Ascending aorta (tissue), 2 donors: ENCODE measurements around the gene EMP1. TPM values are rescaled to one million over a fixed set of nuclear protein-coding genes. Genes with fewer than 3 reads are reported as not detected.

Experiments
- DNase-seq, 2 donors: peaks; one replicate each; pipeline ENCODE4 v3.0.0-alpha.2; 2019; ENCODE audit warnings: low spot score in 2 of 2
- H3K27ac ChIP-seq, 2 donors: fragments of 200-600 bp; sonication (generic); one replicate each; pipeline ENCODE4 v1.5.1; 2016 to 2017; ENCODE audit warnings: mild to moderate bottlenecking in 1 of 2
- H3K27me3 ChIP-seq: fragments of 200-600 bp; sonication (generic); one replicate; pipeline ENCODE4 v1.5.1; 2017
- H3K36me3 ChIP-seq, 2 donors: fragments of 200-600 bp; sonication (generic); one replicate each; pipeline ENCODE4 v1.5.1; 2016
- H3K4me1 ChIP-seq, 2 donors: fragments of 200-600 bp; sonication (generic); one replicate each; pipeline ENCODE4 v1.5.1; 2016 to 2017; ENCODE audit warnings: mild to moderate bottlenecking in 1 of 2
- H3K4me3 ChIP-seq, 2 donors: fragments of 200-600 bp; sonication (generic); one replicate each; pipeline ENCODE4 v1.5.1; 2016 to 2017; ENCODE audit warnings: mild to moderate bottlenecking in 1 of 2
- H3K9me3 ChIP-seq, 2 donors: fragments of 200-600 bp; sonication (generic); one replicate each; pipeline ENCODE4 v1.5.1; 2016
- CTCF ChIP-seq, 3 experiments: fragments of 200-600 bp in 2 of 3; fragments of 450-650 bp in 1 of 3; sonication (generic) in 2 of 3; IDR thresholded peaks; one replicate each; pipeline ENCODE4 v1.5.1; 2016 to 2019; ENCODE audit warnings: antibody characterized with exemption in 3 of 3, mild to moderate bottlenecking in 1 of 3, moderate library complexity in 1 of 3
- intact Hi-C: fragments of 100-400 bp; cut with DNase I; formaldehyde crosslinking; loops from one replicate; pipeline ENCODE4 v1.15.1; 2023
- total RNA-seq: library from RNA; depleted of rRNA; stranded (reverse); fragments of >200 nt; gene quantifications from one replicate; pipeline ENCODE4 v1.1.0, GENCODE V29; 2016

The EMP1 gene
- total RNA-seq, 1 donor from 2014 or later: 588 TPM

GRCh38 chr12:13162904-13163303 is 33.6 kb upstream of the EMP1 start:
- no peaks in the 10 kb centered on the region for H3K27me3 ChIP-seq
- H3K36me3 ChIP-seq: no peaks in the 10 kb centered on the region

GRCh38 chr12:13163868-13164635 is 32.5 kb upstream of the EMP1 start:
- H3K27me3 ChIP-seq: no peaks in the 10 kb centered on the region
- no peak for TF ChIP-seq CTCF (IDR thresholded peaks at IDR 0.05)

More at GRCh38 chr12:13162904-13163303, 33.6 kb upstream of the EMP1 start:
- intact Hi-C loops: no loop called here
- Histone ChIP-seq H3K4me3 (no peak overlapping the region), H3K4me1 (peaks cover 0 to 5% of the 10 kb centered on the region in 2 donors), H3K27ac (no peak overlapping the region), H3K9me3 (no peaks in the 10 kb centered on the region)
- TF ChIP-seq CTCF (IDR thresholded peaks at IDR 0.05): no peak
- DNase-seq: no peak

GRCh38 chr12:13164921-13165616 is 31.5 kb upstream of the EMP1 start:
- Histone ChIP-seq H3K27ac (peak overlapping the region in 1 of 2 donors; percentile 7), H3K36me3 (no peaks in the 10 kb centered on the region), H3K4me1 (peaks cover 0 to 5% of the 10 kb centered on the region in 2 donors), H3K27me3 (no peaks in the 10 kb centered on the region), H3K9me3 (no peaks in the 10 kb centered on the region), H3K4me3 (no peak overlapping the region)
- no peak for DNase-seq
- no peak for TF ChIP-seq CTCF (IDR thresholded peaks at IDR 0.05)
- intact Hi-C loops: loop anchor here (5.0 kb wide), 1 partner anchor 48 kb away; no protein-coding TSS in a partner anchor

More at GRCh38 chr12:13163868-13164635, 32.5 kb upstream of the EMP1 start:
- H3K9me3 ChIP-seq: no peaks in the 10 kb centered on the region
- peaks cover 0 to 5% of the 10 kb centered on the region in 2 donors for H3K4me1 ChIP-seq
- H3K36me3 ChIP-seq: no peaks in the 10 kb centered on the region
- no peak overlapping the region for H3K27ac ChIP-seq
- no peak overlapping the region for H3K4me3 ChIP-seq
- no peak for DNase-seq
- intact Hi-C loops: no loop called here

- no peaks in the 10 kb centered on the region for H3K36me3 ChIP-seq
- TF ChIP-seq CTCF (IDR thresholded peaks at IDR 0.05): no peak
- DNase-seq: peak; percentile 43 to 88
- no peak overlapping the region for H3K4me3 ChIP-seq
- H3K4me1 ChIP-seq: peaks cover 0 to 5% of the 10 kb centered on the region in 2 donors
- H3K9me3 ChIP-seq: no peaks in the 10 kb centered on the region
- H3K27ac ChIP-seq: peak overlapping the region; percentile 6 to 29
- intact Hi-C loops: loop anchor here (5.0 kb wide), 1 partner anchor 48 kb away; no protein-coding TSS in a partner anchor
- H3K27me3 ChIP-seq: no peaks in the 10 kb centered on the region
These were observed 30.9 kb upstream of the EMP1 start for GRCh38 chr12:13165617-13166041.

- DNase-seq: no peak
- no peaks in the 10 kb centered on the region for H3K27me3 ChIP-seq
- no peak overlapping the region for H3K4me3 ChIP-seq
- TF ChIP-seq CTCF (IDR thresholded peaks at IDR 0.05): no peak
- no peaks in the 10 kb centered on the region for H3K9me3 ChIP-seq
- H3K4me1 ChIP-seq: peaks cover 0 to 5% of the 10 kb centered on the region in 2 donors
- H3K36me3 ChIP-seq: no peaks in the 10 kb centered on the region
- H3K27ac ChIP-seq: no peak overlapping the region
- intact Hi-C loops: loop anchor here (5.0 kb wide), 1 partner anchor 50 kb away; no protein-coding TSS in a partner anchor
These were observed 29.3 kb upstream of the EMP1 start for GRCh38 chr12:13167226-13167625.
